HEK293 (cell line): ENCODE results near the gene GIPC1.
A peak's percentile ranks its signal among the peaks of the same experiment; 100 is the strongest.

Experiments used
- CTCF ChIA-PET: fragments of 350-600 bp; formaldehyde crosslinking; extraction: SDS; loops from one replicate; lab custom pipeline; 2021; ENCODE audit warnings: antibody characterized with exemption; lab: Yijun Ruan, JAX
- POLR2A ChIA-PET: fragments of 300-600 bp; formaldehyde crosslinking; extraction: SDS; loops from one replicate; lab custom pipeline; 2020; ENCODE audit warnings: antibody characterized with exemption, inconsistent platforms; lab: Yijun Ruan, JAX
- H3K27ac ChIP-seq: fragments of 200-500 bp; sonication (Bioruptor generic); 2 replicates; pipeline ENCODE4 v1.5.1; 2014; ENCODE audit warnings: low read depth, low read length, control low read depth, inconsistent platforms; ENCODE audit errors: extremely low read depth
- H3K36me3 ChIP-seq, 2 experiments: fragments of 200-500 bp in 1 of 2; sonication (Bioruptor generic) in 1 of 2; 1 replicate in 1 of 2; 2 replicates in 1 of 2; pipeline ENCODE4 v1.5.1; 2014 to 2017; ENCODE audit warnings: inconsistent platforms in 2 of 2, low read length in 2 of 2; ENCODE audit not compliant: control insufficient read depth in 2 of 2, insufficient read depth in 1 of 2
- H3K4me1 ChIP-seq: fragments of 200-500 bp; sonication (Bioruptor generic); 2 replicates; pipeline ENCODE4 v1.5.1; 2014; ENCODE audit warnings: mild to moderate bottlenecking, low read length, inconsistent platforms; ENCODE audit not compliant: control insufficient read depth, insufficient read depth
- H3K4me3 ChIP-seq: 2 replicates; pipeline ENCODE4 v1.5.1; 2011; ENCODE audit warnings: low read depth, mild to moderate bottlenecking, control low read depth, low read length, moderate library complexity
- H3K9me3 ChIP-seq: fragments of 200-500 bp; sonication (Bioruptor generic); 2 replicates; pipeline ENCODE4 v1.5.1; 2014; ENCODE audit warnings: low read depth, low read length, inconsistent platforms; ENCODE audit not compliant: control insufficient read depth, insufficient read depth
- KLF10 ChIP-seq: fragments of 450-650 bp; IDR thresholded peaks from 2 replicates; pipeline ENCODE4 v1.5.1; 2018; ENCODE audit warnings: missing biosample characterization, mild to moderate bottlenecking, missing genetic modification characterization
- KLF16 ChIP-seq: fragments of 450-650 bp; formaldehyde crosslinking; IDR thresholded peaks from 2 replicates; pipeline ENCODE4 v1.5.1; 2017; ENCODE audit warnings: missing biosample characterization, missing genetic modification characterization
- ZBTB48 ChIP-seq: fragments of 450-650 bp; formaldehyde crosslinking; IDR thresholded peaks from 2 replicates; pipeline ENCODE4 v1.5.1; 2016; ENCODE audit warnings: missing biosample characterization, missing genetic modification characterization
- ZBTB8A ChIP-seq: fragments of 450-650 bp; formaldehyde crosslinking; IDR thresholded peaks from 2 replicates; pipeline ENCODE4 v1.5.1; 2016; ENCODE audit warnings: missing biosample characterization, missing genetic modification characterization
- ZNF2 ChIP-seq: fragments of 450-650 bp; formaldehyde crosslinking; IDR thresholded peaks from 2 replicates; pipeline ENCODE4 v1.5.1; 2016; ENCODE audit warnings: missing biosample characterization, missing genetic modification characterization
- ZNF223 ChIP-seq: fragments of 450-650 bp; formaldehyde crosslinking; IDR thresholded peaks from 2 replicates; pipeline ENCODE4 v1.5.1; 2016; ENCODE audit warnings: missing biosample characterization, missing genetic modification characterization
- ZNF248 ChIP-seq: fragments of 450-650 bp; formaldehyde crosslinking; IDR thresholded peaks from 2 replicates; pipeline ENCODE4 v1.5.1; 2017; ENCODE audit warnings: missing biosample characterization, missing genetic modification characterization
- ZNF335 ChIP-seq: fragments of 450-650 bp; formaldehyde crosslinking; conservative IDR thresholded peaks from 2 replicates; pipeline ENCODE4 v1.5.1; 2016; ENCODE audit warnings: missing biosample characterization, missing genetic modification characterization
- ZNF354C ChIP-seq: fragments of 450-650 bp; formaldehyde crosslinking; IDR thresholded peaks from 2 replicates; pipeline ENCODE4 v1.5.1; 2016; ENCODE audit warnings: missing biosample characterization, missing genetic modification characterization, low read depth, borderline replicate concordance
- ZNF391 ChIP-seq: fragments of 450-650 bp; formaldehyde crosslinking; IDR thresholded peaks from 2 replicates; pipeline ENCODE4 v1.5.1; 2016; ENCODE audit warnings: low read depth, missing biosample characterization, missing genetic modification characterization, borderline replicate concordance
- ZNF510 ChIP-seq: fragments of 450-650 bp; formaldehyde crosslinking; IDR thresholded peaks from 2 replicates; pipeline ENCODE4 v1.5.1; 2018; ENCODE audit warnings: mild to moderate bottlenecking, missing genetic modification characterization, missing biosample characterization; ENCODE audit not compliant: insufficient replicate concordance
- ZNF561 ChIP-seq: fragments of 450-650 bp; IDR thresholded peaks from 2 replicates; pipeline ENCODE4 v1.5.1; 2018; ENCODE audit warnings: missing biosample characterization, missing genetic modification characterization, borderline replicate concordance
- ZNF600 ChIP-seq: fragments of 450-650 bp; formaldehyde crosslinking; IDR thresholded peaks from 2 replicates; pipeline ENCODE4 v1.5.1; 2016; ENCODE audit warnings: missing biosample characterization, missing genetic modification characterization
- ZNF660 ChIP-seq: fragments of 450-650 bp; IDR thresholded peaks from 2 replicates; pipeline ENCODE4 v1.5.1; 2018; ENCODE audit warnings: missing biosample characterization, mild to moderate bottlenecking, missing genetic modification characterization
- ZNF76 ChIP-seq: fragments of 450-650 bp; formaldehyde crosslinking; IDR thresholded peaks from 2 replicates; pipeline ENCODE4; 2016; ENCODE audit warnings: low read depth, missing biosample characterization, missing genetic modification characterization, borderline replicate concordance
- TF ChIP-seq, protein P1 (sequence below): fragments of 450-650 bp; formaldehyde crosslinking; IDR thresholded peaks from 2 replicates; pipeline ENCODE4 v1.5.1; 2016; ENCODE audit warnings: missing biosample characterization, missing genetic modification characterization
- TF ChIP-seq, protein P2 (sequence below): fragments of 450-650 bp; IDR thresholded peaks from 2 replicates; pipeline ENCODE4 v1.5.1; 2018; ENCODE audit warnings: missing biosample characterization, missing genetic modification characterization
- TF ChIP-seq, protein P3 (sequence below): fragments of 450-650 bp; formaldehyde crosslinking; IDR thresholded peaks from 2 replicates; pipeline ENCODE4 v1.5.1; 2016; ENCODE audit warnings: missing biosample characterization, missing genetic modification characterization
- TF ChIP-seq, protein P4 (sequence below): fragments of 450-650 bp; formaldehyde crosslinking; IDR thresholded peaks from 2 replicates; pipeline ENCODE4 v1.5.1; 2017; ENCODE audit warnings: missing biosample characterization, missing genetic modification characterization
- TF ChIP-seq, protein P5 (sequence below): fragments of 450-650 bp; formaldehyde crosslinking; IDR thresholded peaks from 2 replicates; pipeline ENCODE4 v1.5.1; 2016; ENCODE audit warnings: missing biosample characterization, missing genetic modification characterization

The GIPC1 gene

DNA sequence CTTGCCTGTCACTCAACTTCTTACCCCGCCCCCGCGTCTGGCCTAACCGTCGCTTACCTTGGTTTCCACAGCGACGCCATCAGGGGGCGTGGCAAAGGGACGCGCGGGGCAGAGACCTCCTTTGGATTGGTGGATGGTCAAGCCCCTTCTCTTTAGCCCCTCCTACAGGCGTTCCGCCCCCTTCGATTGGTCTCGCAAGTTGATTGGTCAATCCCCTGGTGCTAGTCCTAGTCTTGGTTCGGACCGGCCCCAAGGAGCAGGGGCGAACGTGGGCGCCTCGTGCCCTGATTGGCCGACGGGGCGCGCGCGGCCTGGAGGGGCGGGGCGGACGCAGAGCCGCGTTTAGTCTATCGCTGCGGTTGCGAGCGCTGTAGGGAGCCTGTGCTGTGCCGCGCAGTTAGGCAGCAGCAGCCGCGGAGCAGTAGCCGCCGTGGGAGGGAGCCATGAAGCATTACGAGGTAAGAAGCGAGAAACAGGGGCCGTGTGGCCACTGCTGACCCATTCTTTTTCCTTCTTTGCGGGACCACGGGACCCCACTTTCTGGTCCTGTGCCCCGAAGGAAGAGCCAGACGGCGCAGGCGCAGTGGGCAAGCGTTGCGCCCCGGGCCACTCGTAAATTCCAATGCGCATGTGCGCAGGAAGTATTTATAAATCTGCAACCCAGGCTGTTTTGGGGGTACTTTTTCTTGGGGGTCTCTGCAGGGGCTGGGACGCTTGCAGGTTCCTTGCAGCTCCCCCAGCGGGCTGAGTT lies 33.5 kb upstream of the GIPC1 start, which contains the start of gene TECR (continued):
- TF ChIP-seq, protein P1, sequence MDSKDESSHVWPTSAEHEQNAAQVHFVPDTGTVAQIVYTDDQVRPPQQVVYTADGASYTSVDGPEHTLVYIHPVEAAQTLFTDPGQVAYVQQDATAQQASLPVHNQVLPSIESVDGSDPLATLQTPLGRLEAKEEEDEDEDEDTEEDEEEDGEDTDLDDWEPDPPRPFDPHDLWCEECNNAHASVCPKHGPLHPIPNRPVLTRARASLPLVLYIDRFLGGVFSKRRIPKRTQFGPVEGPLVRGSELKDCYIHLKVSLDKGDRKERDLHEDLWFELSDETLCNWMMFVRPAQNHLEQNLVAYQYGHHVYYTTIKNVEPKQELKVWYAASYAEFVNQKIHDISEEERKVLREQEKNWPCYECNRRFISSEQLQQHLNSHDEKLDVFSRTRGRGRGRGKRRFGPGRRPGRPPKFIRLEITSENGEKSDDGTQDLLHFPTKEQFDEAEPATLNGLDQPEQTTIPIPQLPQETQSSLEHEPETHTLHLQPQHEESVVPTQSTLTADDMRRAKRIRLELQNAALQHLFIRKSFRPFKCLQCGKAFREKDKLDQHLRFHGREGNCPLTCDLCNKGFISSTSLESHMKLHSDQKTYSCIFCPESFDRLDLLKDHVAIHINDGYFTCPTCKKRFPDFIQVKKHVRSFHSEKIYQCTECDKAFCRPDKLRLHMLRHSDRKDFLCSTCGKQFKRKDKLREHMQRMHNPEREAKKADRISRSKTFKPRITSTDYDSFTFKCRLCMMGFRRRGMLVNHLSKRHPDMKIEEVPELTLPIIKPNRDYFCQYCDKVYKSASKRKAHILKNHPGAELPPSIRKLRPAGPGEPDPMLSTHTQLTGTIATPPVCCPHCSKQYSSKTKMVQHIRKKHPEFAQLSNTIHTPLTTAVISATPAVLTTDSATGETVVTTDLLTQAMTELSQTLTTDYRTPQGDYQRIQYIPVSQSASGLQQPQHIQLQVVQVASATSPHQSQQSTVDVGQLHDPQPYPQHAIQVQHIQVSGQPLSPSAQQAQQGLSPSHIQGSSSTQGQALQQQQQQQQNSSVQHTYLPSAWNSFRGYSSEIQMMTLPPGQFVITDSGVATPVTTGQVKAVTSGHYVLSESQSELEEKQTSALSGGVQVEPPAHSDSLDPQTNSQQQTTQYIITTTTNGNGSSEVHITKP (tag by site-specific recombination), result 0 out of 2 replicates have a peak, but pooled peaks have one; percentile 33
- TF ChIP-seq ZNF223 (tag by site-specific recombination) (no peak), ZNF76 (peak; percentile 70; the same call in 1 of the 2 replicates), ZNF391 (peak; percentile 75; the same call in 1 of the 2 replicates), KLF10 (tag by site-specific recombination) (peak; percentile 47; the same call in 1 of the 2 replicates), ZNF600 (tag by site-specific recombination) (peak; percentile 77), ZBTB8A (peak; percentile 32; the same call in 1 of the 2 replicates), ZNF2 (tag by site-specific recombination) (0 out of 2 replicates have a peak, but pooled peaks have one; percentile 45), KLF16 (peak; percentile 92), ZNF354C (tag by site-specific recombination) (no peak), ZNF248 (tag by site-specific recombination) (no peak), ZNF335 (tag by site-specific recombination) (peak; percentile 99), ZNF660 (tag by site-specific recombination) (no peak)
- TF ChIP-seq, protein P2, sequence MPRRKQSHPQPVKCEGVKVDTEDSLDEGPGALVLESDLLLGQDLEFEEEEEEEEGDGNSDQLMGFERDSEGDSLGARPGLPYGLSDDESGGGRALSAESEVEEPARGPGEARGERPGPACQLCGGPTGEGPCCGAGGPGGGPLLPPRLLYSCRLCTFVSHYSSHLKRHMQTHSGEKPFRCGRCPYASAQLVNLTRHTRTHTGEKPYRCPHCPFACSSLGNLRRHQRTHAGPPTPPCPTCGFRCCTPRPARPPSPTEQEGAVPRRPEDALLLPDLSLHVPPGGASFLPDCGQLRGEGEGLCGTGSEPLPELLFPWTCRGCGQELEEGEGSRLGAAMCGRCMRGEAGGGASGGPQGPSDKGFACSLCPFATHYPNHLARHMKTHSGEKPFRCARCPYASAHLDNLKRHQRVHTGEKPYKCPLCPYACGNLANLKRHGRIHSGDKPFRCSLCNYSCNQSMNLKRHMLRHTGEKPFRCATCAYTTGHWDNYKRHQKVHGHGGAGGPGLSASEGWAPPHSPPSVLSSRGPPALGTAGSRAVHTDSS (tag by site-specific recombination), result no peak
- TF ChIP-seq, protein P3, sequence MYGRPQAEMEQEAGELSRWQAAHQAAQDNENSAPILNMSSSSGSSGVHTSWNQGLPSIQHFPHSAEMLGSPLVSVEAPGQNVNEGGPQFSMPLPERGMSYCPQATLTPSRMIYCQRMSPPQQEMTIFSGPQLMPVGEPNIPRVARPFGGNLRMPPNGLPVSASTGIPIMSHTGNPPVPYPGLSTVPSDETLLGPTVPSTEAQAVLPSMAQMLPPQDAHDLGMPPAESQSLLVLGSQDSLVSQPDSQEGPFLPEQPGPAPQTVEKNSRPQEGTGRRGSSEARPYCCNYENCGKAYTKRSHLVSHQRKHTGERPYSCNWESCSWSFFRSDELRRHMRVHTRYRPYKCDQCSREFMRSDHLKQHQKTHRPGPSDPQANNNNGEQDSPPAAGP (tag by site-specific recombination), result peak; percentile 73

DNA sequence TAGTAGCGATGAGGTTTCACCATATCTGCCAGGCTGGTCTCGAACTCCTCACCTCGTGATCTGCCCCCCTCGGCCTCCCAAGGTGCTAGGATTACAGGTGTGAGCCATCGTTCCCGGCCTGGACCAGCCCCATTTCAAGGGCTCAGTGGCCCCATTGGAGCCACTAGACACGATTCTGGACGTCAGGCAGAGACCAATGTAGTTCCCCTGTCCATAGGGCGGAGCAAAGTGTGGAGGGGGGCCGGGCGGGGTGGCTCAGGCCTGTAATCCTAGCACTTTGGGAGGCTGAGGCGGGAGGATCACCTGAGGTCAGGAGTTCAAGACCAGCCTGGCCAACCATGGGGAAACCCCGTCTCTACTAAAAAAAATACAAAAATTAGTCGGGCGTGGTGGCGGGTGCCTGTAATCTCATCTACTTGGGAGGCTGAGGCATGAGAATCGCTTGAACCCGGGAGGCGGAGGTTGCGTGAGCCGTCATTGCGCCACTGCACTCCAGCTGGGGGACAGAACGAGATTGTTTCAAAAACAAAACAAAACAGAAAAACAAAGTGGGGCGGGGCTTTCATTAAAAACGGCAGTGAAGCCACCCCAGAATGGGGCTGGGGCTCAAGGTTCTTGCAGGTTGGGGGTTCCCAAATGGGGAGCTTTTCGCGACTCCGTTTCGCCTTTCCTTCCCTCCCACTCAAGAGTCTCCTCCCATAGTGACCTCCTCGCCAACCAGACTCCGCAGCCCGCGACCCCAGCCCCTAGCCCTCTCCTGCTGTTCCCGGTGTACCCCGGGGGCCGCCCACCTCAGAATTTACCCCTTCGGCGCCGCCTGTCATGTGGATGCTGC lies 32.7 kb upstream of the GIPC1 start:
- H3K9me3 ChIP-seq, result no peaks in the 10 kb centered on the region
- H3K4me1 ChIP-seq, result no peaks in the 10 kb centered on the region
- ChIA-PET CTCF (no interaction called here), POLR2A (interaction anchor here (1.5 kb wide), 2 partner anchors 10 to 43 kb away, joined by 3 to 5 read pairs; partner anchors contain the start of genes DNAJB1 and NDUFB7)
- H3K36me3 ChIP-seq, result no peaks in the 10 kb centered on the region; a peak in 1 of 3 replicates
- H3K27ac ChIP-seq, result no peak overlapping the region
- H3K4me3 ChIP-seq, result peak overlapping the region; percentile 52
- no peak for TF ChIP-seq ZBTB48 (tag by site-specific recombination)
- TF ChIP-seq ZNF561 (tag by site-specific recombination), result no peak
- no peak for TF ChIP-seq ZNF76
- TF ChIP-seq ZNF510 (tag by site-specific recombination), result no peak
- TF ChIP-seq, protein P4, sequence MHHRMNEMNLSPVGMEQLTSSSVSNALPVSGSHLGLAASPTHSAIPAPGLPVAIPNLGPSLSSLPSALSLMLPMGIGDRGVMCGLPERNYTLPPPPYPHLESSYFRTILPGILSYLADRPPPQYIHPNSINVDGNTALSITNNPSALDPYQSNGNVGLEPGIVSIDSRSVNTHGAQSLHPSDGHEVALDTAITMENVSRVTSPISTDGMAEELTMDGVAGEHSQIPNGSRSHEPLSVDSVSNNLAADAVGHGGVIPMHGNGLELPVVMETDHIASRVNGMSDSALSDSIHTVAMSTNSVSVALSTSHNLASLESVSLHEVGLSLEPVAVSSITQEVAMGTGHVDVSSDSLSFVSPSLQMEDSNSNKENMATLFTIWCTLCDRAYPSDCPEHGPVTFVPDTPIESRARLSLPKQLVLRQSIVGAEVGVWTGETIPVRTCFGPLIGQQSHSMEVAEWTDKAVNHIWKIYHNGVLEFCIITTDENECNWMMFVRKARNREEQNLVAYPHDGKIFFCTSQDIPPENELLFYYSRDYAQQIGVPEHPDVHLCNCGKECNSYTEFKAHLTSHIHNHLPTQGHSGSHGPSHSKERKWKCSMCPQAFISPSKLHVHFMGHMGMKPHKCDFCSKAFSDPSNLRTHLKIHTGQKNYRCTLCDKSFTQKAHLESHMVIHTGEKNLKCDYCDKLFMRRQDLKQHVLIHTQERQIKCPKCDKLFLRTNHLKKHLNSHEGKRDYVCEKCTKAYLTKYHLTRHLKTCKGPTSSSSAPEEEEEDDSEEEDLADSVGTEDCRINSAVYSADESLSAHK (tag by site-specific recombination), result no peak
- TF ChIP-seq, protein P5, sequence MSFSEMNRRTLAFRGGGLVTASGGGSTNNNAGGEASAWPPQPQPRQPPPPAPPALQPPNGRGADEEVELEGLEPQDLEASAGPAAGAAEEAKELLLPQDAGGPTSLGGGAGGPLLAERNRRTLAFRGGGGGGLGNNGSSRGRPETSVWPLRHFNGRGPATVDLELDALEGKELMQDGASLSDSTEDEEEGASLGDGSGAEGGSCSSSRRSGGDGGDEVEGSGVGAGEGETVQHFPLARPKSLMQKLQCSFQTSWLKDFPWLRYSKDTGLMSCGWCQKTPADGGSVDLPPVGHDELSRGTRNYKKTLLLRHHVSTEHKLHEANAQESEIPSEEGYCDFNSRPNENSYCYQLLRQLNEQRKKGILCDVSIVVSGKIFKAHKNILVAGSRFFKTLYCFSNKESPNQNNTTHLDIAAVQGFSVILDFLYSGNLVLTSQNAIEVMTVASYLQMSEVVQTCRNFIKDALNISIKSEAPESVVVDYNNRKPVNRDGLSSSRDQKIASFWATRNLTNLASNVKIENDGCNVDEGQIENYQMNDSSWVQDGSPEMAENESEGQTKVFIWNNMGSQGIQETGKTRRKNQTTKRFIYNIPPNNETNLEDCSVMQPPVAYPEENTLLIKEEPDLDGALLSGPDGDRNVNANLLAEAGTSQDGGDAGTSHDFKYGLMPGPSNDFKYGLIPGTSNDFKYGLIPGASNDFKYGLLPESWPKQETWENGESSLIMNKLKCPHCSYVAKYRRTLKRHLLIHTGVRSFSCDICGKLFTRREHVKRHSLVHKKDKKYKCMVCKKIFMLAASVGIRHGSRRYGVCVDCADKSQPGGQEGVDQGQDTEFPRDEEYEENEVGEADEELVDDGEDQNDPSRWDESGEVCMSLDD (tag by site-specific recombination), result peak; percentile 77
